ENCODE measurements around the gene PCDH10.

PCDH10 gene

GRCh38 chr4:133150486-133151340 is 1.6 kb downstream of the PCDH10 start:
- no peak overlapping the region for H3K27ac ChIP-seq (replicated peaks)
- DNase-seq (ENCODE audit: low read depth in 1 of 2, low spot score in 1 of 2): no peak
- no peak overlapping the region for H3K4me3 ChIP-seq (replicated peaks; ENCODE audit: insufficient read depth, low read length)
- TF ChIP-seq, protein P1, sequence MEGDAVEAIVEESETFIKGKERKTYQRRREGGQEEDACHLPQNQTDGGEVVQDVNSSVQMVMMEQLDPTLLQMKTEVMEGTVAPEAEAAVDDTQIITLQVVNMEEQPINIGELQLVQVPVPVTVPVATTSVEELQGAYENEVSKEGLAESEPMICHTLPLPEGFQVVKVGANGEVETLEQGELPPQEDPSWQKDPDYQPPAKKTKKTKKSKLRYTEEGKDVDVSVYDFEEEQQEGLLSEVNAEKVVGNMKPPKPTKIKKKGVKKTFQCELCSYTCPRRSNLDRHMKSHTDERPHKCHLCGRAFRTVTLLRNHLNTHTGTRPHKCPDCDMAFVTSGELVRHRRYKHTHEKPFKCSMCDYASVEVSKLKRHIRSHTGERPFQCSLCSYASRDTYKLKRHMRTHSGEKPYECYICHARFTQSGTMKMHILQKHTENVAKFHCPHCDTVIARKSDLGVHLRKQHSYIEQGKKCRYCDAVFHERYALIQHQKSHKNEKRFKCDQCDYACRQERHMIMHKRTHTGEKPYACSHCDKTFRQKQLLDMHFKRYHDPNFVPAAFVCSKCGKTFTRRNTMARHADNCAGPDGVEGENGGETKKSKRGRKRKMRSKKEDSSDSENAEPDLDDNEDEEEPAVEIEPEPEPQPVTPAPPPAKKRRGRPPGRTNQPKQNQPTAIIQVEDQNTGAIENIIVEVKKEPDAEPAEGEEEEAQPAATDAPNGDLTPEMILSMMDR (IDR thresholded peaks at IDR 0.05; ENCODE audit: insufficient read depth, low read length): no peak
- TF ChIP-seq POLR2AphosphoS5 (IDR thresholded peaks at IDR 0.05; ENCODE audit: low read depth) (no peak), REST (IDR thresholded peaks at IDR 0.05; ENCODE audit: insufficient replicate concordance, low read depth) (no peak)
- peaks cover 54% of the 10 kb centered on the region for H3K27me3 ChIP-seq (ENCODE audit: insufficient read depth, poor library complexity, severe bottlenecking)

GRCh38 chr4:133151341-133151690 is 2.2 kb downstream of the PCDH10 start:
- Histone ChIP-seq H3K27ac (replicated peaks) (no peak overlapping the region), H3K4me3 (replicated peaks; ENCODE audit: insufficient read depth, low read length) (no peak overlapping the region), H3K27me3 (ENCODE audit: insufficient read depth, poor library complexity, severe bottlenecking) (peaks cover 54% of the 10 kb centered on the region)
- no peak for DNase-seq (ENCODE audit: low read depth in 1 of 2, low spot score in 1 of 2)
- TF ChIP-seq GABPA (IDR thresholded peaks at IDR 0.05; ENCODE audit: low read depth) (no peak), POLR2AphosphoS5 (IDR thresholded peaks at IDR 0.05; ENCODE audit: low read depth) (no peak), REST (IDR thresholded peaks at IDR 0.05; ENCODE audit: insufficient replicate concordance, low read depth) (no peak), SPI1 (IDR thresholded peaks at IDR 0.05; ENCODE audit: borderline replicate concordance, low read depth) (no peak)
- TF ChIP-seq, protein P1 (IDR thresholded peaks at IDR 0.05; ENCODE audit: insufficient read depth, low read length): no peak

DNA sequence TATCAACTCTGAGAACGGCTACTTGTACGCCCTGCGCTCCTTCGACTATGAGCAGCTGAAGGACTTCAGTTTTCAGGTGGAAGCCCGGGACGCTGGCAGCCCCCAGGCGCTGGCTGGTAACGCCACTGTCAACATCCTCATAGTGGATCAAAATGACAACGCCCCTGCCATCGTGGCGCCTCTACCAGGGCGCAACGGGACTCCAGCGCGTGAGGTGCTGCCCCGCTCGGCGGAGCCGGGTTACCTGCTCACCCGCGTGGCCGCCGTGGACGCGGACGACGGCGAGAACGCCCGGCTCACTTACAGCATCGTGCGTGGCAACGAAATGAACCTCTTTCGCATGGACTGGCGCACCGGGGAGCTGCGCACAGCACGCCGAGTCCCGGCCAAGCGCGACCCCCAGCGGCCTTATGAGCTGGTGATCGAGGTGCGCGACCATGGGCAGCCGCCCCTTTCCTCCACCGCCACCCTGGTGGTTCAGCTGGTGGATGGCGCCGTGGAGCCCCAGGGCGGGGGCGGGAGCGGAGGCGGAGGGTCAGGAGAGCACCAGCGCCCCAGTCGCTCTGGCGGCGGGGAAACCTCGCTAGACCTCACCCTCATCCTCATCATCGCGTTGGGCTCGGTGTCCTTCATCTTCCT is 2.7 kb downstream of the PCDH10 start:
- peaks cover 53% of the 10 kb centered on the region for H3K27me3 ChIP-seq (ENCODE audit: insufficient read depth, poor library complexity, severe bottlenecking)
- TF ChIP-seq REST (IDR thresholded peaks at IDR 0.05; ENCODE audit: insufficient replicate concordance, low read depth) (no peak), GABPA (IDR thresholded peaks at IDR 0.05; ENCODE audit: low read depth) (no peak), POLR2AphosphoS5 (IDR thresholded peaks at IDR 0.05; ENCODE audit: low read depth) (no peak), SPI1 (IDR thresholded peaks at IDR 0.05; ENCODE audit: borderline replicate concordance, low read depth) (no peak)
- TF ChIP-seq, protein P1 (IDR thresholded peaks at IDR 0.05; ENCODE audit: insufficient read depth, low read length): no peak
- no peak for DNase-seq (ENCODE audit: low read depth in 1 of 2, low spot score in 1 of 2)
- H3K4me3 ChIP-seq (replicated peaks; ENCODE audit: insufficient read depth, low read length): no peak overlapping the region
- H3K27ac ChIP-seq (replicated peaks): no peak overlapping the region
